GM18505 (cell line): ENCODE measurements around the gene MAN1C1.
A peak's percentile ranks its signal among the peaks of the same experiment; 100 is the strongest.
"Not testable (repeated sequence)": the region's sequence is repeated elsewhere in the genome, so short reads cannot be mapped to it uniquely, and the experiment has no call there.

ENCODE experiments used
- ATAC-seq: cut with Tn5 transposase; IDR thresholded peaks from one replicate; pipeline ENCODE4 v1.9.1; 2021; ENCODE audit not compliant: unreplicated experiment
- POLR2A ChIP-seq: IDR thresholded peaks from 4 replicates; pipeline ENCODE4 v1.6.1; 2011; ENCODE audit warnings: borderline replicate concordance; ENCODE audit not compliant: insufficient read depth, insufficient read length; ENCODE audit errors: extremely low read depth

Gene MAN1C1

GRCh38 chr1:25628741-25629421, 12.3 kb downstream of the MAN1C1 start:
- no peak for TF ChIP-seq POLR2A
- ATAC-seq, result no peak

- ATAC-seq, result no peak
- no peak for TF ChIP-seq POLR2A
These were observed 13.2 kb downstream of the MAN1C1 start for GRCh38 chr1:25629836-25630235.

- ATAC-seq, result no peak
- TF ChIP-seq POLR2A, result no peak
These were observed 15.3 kb downstream of the MAN1C1 start for GRCh38 chr1:25631750-25632485.

- no peak for ATAC-seq
These were observed 17.5 kb downstream of the MAN1C1 start for GRCh38 chr1:25634066-25634465.

GRCh38 chr1:25634896-25635295, 18.3 kb downstream of the MAN1C1 start:
- ATAC-seq, result no peak

More at GRCh38 chr1:25634066-25634465, 17.5 kb downstream of the MAN1C1 start:
- no peak for TF ChIP-seq POLR2A

GRCh38 chr1:25636141-25636540, 19.6 kb downstream of the MAN1C1 start:
- ATAC-seq, result not testable (repeated sequence)

More at GRCh38 chr1:25634896-25635295, 18.3 kb downstream of the MAN1C1 start:
- TF ChIP-seq POLR2A, result no peak

GRCh38 chr1:25640646-25641328, 24.2 kb downstream of the MAN1C1 start:
- no peak for ATAC-seq
- no peak for TF ChIP-seq POLR2A

- no peak for ATAC-seq
- no peak for TF ChIP-seq POLR2A
These were observed 24.7 kb downstream of the MAN1C1 start for GRCh38 chr1:25641329-25641725.

GRCh38 chr1:25641931-25642573, 25.5 kb downstream of the MAN1C1 start:
- no peak for ATAC-seq
- TF ChIP-seq POLR2A, result no peak

- no peak for TF ChIP-seq POLR2A
- ATAC-seq, result peak; percentile 59
These were observed 26.1 kb downstream of the MAN1C1 start for GRCh38 chr1:25642574-25643108.

- no peak for TF ChIP-seq POLR2A
- no peak for ATAC-seq
These were observed 27.3 kb downstream of the MAN1C1 start for GRCh38 chr1:25643929-25644328.

GRCh38 chr1:25644962-25645361, 28.4 kb downstream of the MAN1C1 start:
- TF ChIP-seq POLR2A, result no peak
- no peak for ATAC-seq
